CD4-positive, CD25-positive, alpha-beta regulatory T cell (primary cell): ENCODE results near the gene ATP6V1B1. TPM values are rescaled to one million over a fixed set of nuclear protein-coding genes. Genes with fewer than 3 reads are reported as not detected.

Experiments
- ATAC-seq, 2 donors: fragments of 150-1000 bp; cut with Tn5 transposase; one replicate each; pipeline ENCODE4 v1.10.0; 2021; ENCODE audit warnings: low read depth in 2 of 2, moderate number of reproducible peaks in 2 of 2, moderate library complexity in 1 of 2
- DNase-seq, 3 donors: peaks; one replicate each; pipeline versions ENCODE4 v3.0.0 to v3.0.0-alpha.2; 2012 to 2022; ENCODE audit warnings: mixed read lengths in 1 of 3
- H3K27ac ChIP-seq: one replicate; pipeline ENCODE4 v1.7.0; 2013; ENCODE audit warnings: mild to moderate bottlenecking, low read length; ENCODE audit not compliant: insufficient read depth, poor library complexity, severe bottlenecking
- H3K27me3 ChIP-seq: one replicate; pipeline ENCODE4 v1.7.0; 2013; ENCODE audit warnings: low read length; ENCODE audit not compliant: control insufficient read depth, insufficient read depth
- H3K36me3 ChIP-seq: one replicate; pipeline ENCODE4 v1.7.0; 2013; ENCODE audit warnings: mild to moderate bottlenecking, low read length, moderate library complexity; ENCODE audit not compliant: control insufficient read depth, insufficient read depth
- H3K4me1 ChIP-seq: 2 replicates; pipeline ENCODE4 v1.7.0; 2013; ENCODE audit warnings: mild to moderate bottlenecking, low read length; ENCODE audit not compliant: insufficient read depth, control insufficient read depth, poor library complexity, severe bottlenecking
- H3K4me3 ChIP-seq: one replicate; pipeline ENCODE4 v1.7.0; 2013; ENCODE audit warnings: low read depth, mild to moderate bottlenecking, low read length, moderate library complexity
- H3K9me3 ChIP-seq, 2 experiments: 1 replicate in 1 of 2; 2 replicates in 1 of 2; pipeline ENCODE4 v1.7.0; 2013; ENCODE audit warnings: low read length in 2 of 2, mild to moderate bottlenecking in 1 of 2, moderate library complexity in 1 of 2; ENCODE audit not compliant: control insufficient read depth in 2 of 2
- H3K27ac Mint-ChIP-seq, 3 donors: one replicate each; pipeline ENCODE4 v1.8.0; 2020 to 2022; ENCODE audit warnings: mild to moderate bottlenecking in 3 of 3, mixed read lengths in 3 of 3, moderate library complexity in 2 of 3
- H3K27me3 Mint-ChIP-seq: one replicate; pipeline ENCODE4 v1.8.0; 2022; ENCODE audit warnings: mild to moderate bottlenecking, mixed read lengths
- H3K36me3 Mint-ChIP-seq: one replicate; pipeline ENCODE4 v1.8.0; 2020; ENCODE audit warnings: mixed read lengths
- H3K4me1 Mint-ChIP-seq, 4 donors: one replicate each; pipeline ENCODE4 v1.8.0; 2020 to 2022; ENCODE audit warnings: mixed read lengths in 4 of 4, mild to moderate bottlenecking in 1 of 4
- H3K4me3 Mint-ChIP-seq, 4 donors: one replicate each; pipeline ENCODE4 v1.8.0; 2020 to 2022; ENCODE audit warnings: mild to moderate bottlenecking in 4 of 4, mixed read lengths in 4 of 4, moderate library complexity in 3 of 4
- H3K9me3 Mint-ChIP-seq, 7 donors: one replicate each; pipeline ENCODE4 v1.8.0; 2020 to 2022; ENCODE audit warnings: mixed read lengths in 7 of 7, mild to moderate bottlenecking in 3 of 7, moderate library complexity in 2 of 7
- polyA plus RNA-seq, 4 donors: library from polyadenylated mRNA; unstranded; fragments of 300-500 nt; fragmentation: Illumina TruSeq; gene quantifications; one replicate each; pipeline ENCODE4 v1.2.3, GENCODE V29; 2021
- total RNA-seq: library from RNA; stranded (reverse); gene quantifications from one replicate; pipeline ENCODE4 v1.2.3, GENCODE V29; 2022

Gene ATP6V1B1
- total and polyA plus RNA-seq, 5 donors from 2014 or later = not detected

GRCh38 chr2:70977605-70978205 is 42.0 kb downstream of the ATP6V1B1 start:
- peak overlapping the region; percentile 88 for H3K4me3 ChIP-seq
- peaks cover 17% of the 10 kb centered on the region for H3K4me1 ChIP-seq
- peaks cover 4% of the 10 kb centered on the region for H3K27me3 ChIP-seq
- Mint-ChIP-seq H3K4me1 (peaks cover 9 to 20% (median 14%) of the 10 kb centered on the region in 4 donors), H3K36me3 (no peaks in the 10 kb centered on the region), H3K27me3 (peaks cover 29% of the 10 kb centered on the region), H3K4me3 (peak overlapping the region; percentile 85 to 97 (median 89)), H3K9me3 (no peaks in the 10 kb centered on the region), H3K27ac (peak overlapping the region; percentile 89 to 95 (median 92))
- H3K27ac ChIP-seq = peak overlapping the region; percentile 73
- no peak for ATAC-seq
- no peaks in the 10 kb centered on the region for H3K9me3 ChIP-seq
- DNase-seq = peak in 2 of 3 donors; percentile 34 to 52
- H3K36me3 ChIP-seq = no peaks in the 10 kb centered on the region

GRCh38 chr2:70978341-70979179 is 42.9 kb downstream of the ATP6V1B1 start, which contains the start of gene ANKRD53:
Gene ANKRD53, plus strand, starts transcription at chr2:70978630. Its CDS starts 16 bp downstream, at chr2:70978646.
- Mint-ChIP-seq H3K27me3 (peaks cover 24% of the 10 kb centered on the region), H3K27ac (peak within 1 kb of the TSS; percentile 89 to 95 (median 92)), H3K4me3 (peak within 1 kb of the TSS; percentile 85 to 97 (median 89)), H3K9me3 (no peaks in the 10 kb centered on the region), H3K36me3 (no peaks in the 10 kb centered on the region), H3K4me1 (peaks cover 9 to 20% (median 14%) of the 10 kb centered on the region in 4 donors)
- no peaks in the 10 kb centered on the region for H3K9me3 ChIP-seq
- peaks cover 17% of the 10 kb centered on the region for H3K4me1 ChIP-seq
- peak within 1 kb of the TSS; percentile 73 for H3K27ac ChIP-seq
- peaks cover 3% of the 10 kb centered on the region for H3K27me3 ChIP-seq
- H3K4me3 ChIP-seq = peak within 1 kb of the TSS; percentile 88
- ATAC-seq = peak; percentile 19 to 24
- no peaks in the 10 kb centered on the region for H3K36me3 ChIP-seq
- peak in 2 of 3 donors; percentile 9 to 26 for DNase-seq

GRCh38 chr2:70979180-70979488 is 43.4 kb downstream of the ATP6V1B1 start:
- Mint-ChIP-seq H3K27me3 (peaks cover 19% of the 10 kb centered on the region), H3K9me3 (no peaks in the 10 kb centered on the region), H3K27ac (peak overlapping the region in 1 of 3 donors; percentile 75), H3K4me3 (peak overlapping the region in 3 of 4 donors; percentile 29 to 79 (median 73)), H3K4me1 (peaks cover 9 to 21% (median 14%) of the 10 kb centered on the region in 4 donors), H3K36me3 (no peaks in the 10 kb centered on the region)
- Histone ChIP-seq H3K4me1 (peaks cover 17% of the 10 kb centered on the region), H3K4me3 (no peak overlapping the region), H3K36me3 (no peaks in the 10 kb centered on the region), H3K27me3 (no peaks in the 10 kb centered on the region), H3K9me3 (no peaks in the 10 kb centered on the region), H3K27ac (peak overlapping the region; percentile 10)
- ATAC-seq (no peak), DNase-seq (no peak)

GRCh38 chr2:70979626-70980025 is 43.9 kb downstream of the ATP6V1B1 start:
- no peaks in the 10 kb centered on the region for H3K9me3 ChIP-seq
- H3K27ac ChIP-seq = no peak overlapping the region
- no peaks in the 10 kb centered on the region for H3K36me3 ChIP-seq
- peaks cover 21% of the 10 kb centered on the region for H3K4me1 ChIP-seq
- ATAC-seq (no peak), DNase-seq (no peak)
- H3K27me3 Mint-ChIP-seq = peaks cover 15% of the 10 kb centered on the region
- H3K9me3 Mint-ChIP-seq = no peaks in the 10 kb centered on the region
- H3K4me3 ChIP-seq = no peak overlapping the region
- H3K27ac Mint-ChIP-seq = peak overlapping the region in 1 of 3 donors; percentile 75
- H3K4me1 Mint-ChIP-seq = peaks cover 9 to 25% (median 14%) of the 10 kb centered on the region in 4 donors
- peak overlapping the region in 2 of 4 donors; percentile 73 to 79 for H3K4me3 Mint-ChIP-seq
- H3K27me3 ChIP-seq = no peaks in the 10 kb centered on the region
- no peaks in the 10 kb centered on the region for H3K36me3 Mint-ChIP-seq

- H3K4me3 ChIP-seq = no peak overlapping the region
- no peaks in the 10 kb centered on the region for H3K27me3 ChIP-seq
- peaks cover 5% of the 10 kb centered on the region for H3K27me3 Mint-ChIP-seq
- peaks cover 9 to 41% (median 13%) of the 10 kb centered on the region in 4 donors for H3K4me1 Mint-ChIP-seq
- no peaks in the 10 kb centered on the region for H3K9me3 Mint-ChIP-seq
- H3K36me3 Mint-ChIP-seq = peaks cover 7% of the 10 kb centered on the region
- H3K27ac ChIP-seq = no peak overlapping the region
- peak overlapping the region in 1 of 3 donors; percentile 7 for H3K27ac Mint-ChIP-seq
- H3K36me3 ChIP-seq = peaks cover 6% of the 10 kb centered on the region
- peak overlapping the region in 1 of 4 donors; percentile 54 for H3K4me3 Mint-ChIP-seq
- ATAC-seq = no peak
- DNase-seq = no peak
- H3K9me3 ChIP-seq = no peaks in the 10 kb centered on the region
- H3K4me1 ChIP-seq = peaks cover 29% of the 10 kb centered on the region
Observed at GRCh38 chr2:70981421-70981820, 45.7 kb downstream of the ATP6V1B1 start.

GRCh38 chr2:70981866-70982810 is 46.4 kb downstream of the ATP6V1B1 start:
- peaks cover 15% of the 10 kb centered on the region for H3K36me3 Mint-ChIP-seq
- H3K27me3 Mint-ChIP-seq = peaks cover 5% of the 10 kb centered on the region
- Histone ChIP-seq H3K27ac (no peak overlapping the region), H3K9me3 (no peaks in the 10 kb centered on the region), H3K27me3 (no peaks in the 10 kb centered on the region), H3K4me3 (no peak overlapping the region), H3K4me1 (peaks cover 29% of the 10 kb centered on the region), H3K36me3 (peaks cover 12% of the 10 kb centered on the region)
- peaks cover 8 to 38% (median 10%) of the 10 kb centered on the region in 4 donors for H3K4me1 Mint-ChIP-seq
- H3K27ac Mint-ChIP-seq = no peak overlapping the region
- no peak for DNase-seq
- no peak for ATAC-seq
- H3K4me3 Mint-ChIP-seq = no peak overlapping the region
- peaks cover 0 to 3% (median 0%) of the 10 kb centered on the region in 7 donors for H3K9me3 Mint-ChIP-seq

- peaks cover 3 to 30% (median 9%) of the 10 kb centered on the region in 4 donors for H3K4me1 Mint-ChIP-seq
- DNase-seq = no peak
- no peaks in the 10 kb centered on the region for H3K27me3 ChIP-seq
- H3K36me3 Mint-ChIP-seq = peaks cover 23% of the 10 kb centered on the region
- no peak overlapping the region for H3K4me3 ChIP-seq
- no peak overlapping the region for H3K27ac ChIP-seq
- H3K4me3 Mint-ChIP-seq = no peak overlapping the region
- H3K9me3 Mint-ChIP-seq = peaks cover 0 to 3% (median 0%) of the 10 kb centered on the region in 7 donors
- H3K27me3 Mint-ChIP-seq = peaks cover 2% of the 10 kb centered on the region
- no peaks in the 10 kb centered on the region for H3K9me3 ChIP-seq
- peak overlapping the region in 1 of 3 donors; percentile 7 for H3K27ac Mint-ChIP-seq
- peaks cover 23% of the 10 kb centered on the region for H3K4me1 ChIP-seq
- ATAC-seq = no peak
- H3K36me3 ChIP-seq = peaks cover 20% of the 10 kb centered on the region
Observed at GRCh38 chr2:70982971-70983370, 47.3 kb downstream of the ATP6V1B1 start.
